ENCODE data around the gene ZFR2.

DNA sequence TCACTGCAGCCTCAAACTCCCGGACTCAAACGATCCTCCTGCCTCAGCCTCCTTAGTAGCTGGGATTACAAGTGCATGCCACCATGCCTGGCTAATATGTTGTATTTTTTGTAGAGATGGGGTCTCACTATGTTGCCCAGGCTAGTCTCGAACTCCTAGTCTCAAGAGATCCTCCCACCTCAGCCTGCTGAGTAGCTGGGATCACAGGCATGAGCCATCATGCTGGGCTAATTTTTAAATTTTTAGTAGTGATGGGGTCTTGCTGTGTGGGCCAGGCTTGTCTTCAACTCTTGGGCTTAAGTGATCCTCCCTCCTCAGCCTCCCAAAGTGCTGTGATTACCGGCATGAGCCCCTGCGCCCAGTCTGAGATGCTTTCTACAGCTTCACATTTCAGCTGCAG lies 26.9 kb upstream of the ZFR2 start:
- TF ChIP-seq GLIS3 (CRISPR knock-in tag; IDR thresholded peaks at IDR 0.05): no peak
- TF ChIP-seq RARB (CRISPR knock-in tag; IDR thresholded peaks at IDR 0.05): no peak
- no peak for TF ChIP-seq ZC3H10 (CRISPR knock-in tag; IDR thresholded peaks at IDR 0.05)
- no peak for TF ChIP-seq SNAI2 (CRISPR knock-in tag; IDR thresholded peaks at IDR 0.05)
- TF ChIP-seq ZNF8 (CRISPR knock-in tag; IDR thresholded peaks at IDR 0.05): no peak
- TF ChIP-seq BACH2 (CRISPR knock-in tag; IDR thresholded peaks at IDR 0.05; ENCODE audit: borderline replicate concordance): no peak
- no peak for TF ChIP-seq ISL1 (CRISPR knock-in tag; IDR thresholded peaks at IDR 0.05)
- TF ChIP-seq, protein P1, sequence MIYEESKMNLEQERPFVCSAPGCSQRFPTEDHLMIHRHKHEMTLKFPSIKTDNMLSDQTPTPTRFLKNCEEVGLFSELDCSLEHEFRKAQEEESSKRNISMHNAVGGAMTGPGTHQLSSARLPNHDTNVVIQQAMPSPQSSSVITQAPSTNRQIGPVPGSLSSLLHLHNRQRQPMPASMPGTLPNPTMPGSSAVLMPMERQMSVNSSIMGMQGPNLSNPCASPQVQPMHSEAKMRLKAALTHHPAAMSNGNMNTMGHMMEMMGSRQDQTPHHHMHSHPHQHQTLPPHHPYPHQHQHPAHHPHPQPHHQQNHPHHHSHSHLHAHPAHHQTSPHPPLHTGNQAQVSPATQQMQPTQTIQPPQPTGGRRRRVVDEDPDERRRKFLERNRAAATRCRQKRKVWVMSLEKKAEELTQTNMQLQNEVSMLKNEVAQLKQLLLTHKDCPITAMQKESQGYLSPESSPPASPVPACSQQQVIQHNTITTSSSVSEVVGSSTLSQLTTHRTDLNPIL (CRISPR knock-in tag; IDR thresholded peaks at IDR 0.05; ENCODE audit: low read depth): no peak
- TF ChIP-seq TOX (CRISPR knock-in tag; IDR thresholded peaks at IDR 0.05; ENCODE audit: borderline replicate concordance): no peak
- no peak for TF ChIP-seq PPARA (CRISPR knock-in tag; IDR thresholded peaks at IDR 0.05; ENCODE audit: borderline replicate concordance)
- no peak for TF ChIP-seq ZFP30 (CRISPR knock-in tag; IDR thresholded peaks at IDR 0.05)
- TF ChIP-seq ARNTL (CRISPR knock-in tag; IDR thresholded peaks at IDR 0.05; ENCODE audit: borderline replicate concordance, low read depth): no peak
- TF ChIP-seq, protein P2, sequence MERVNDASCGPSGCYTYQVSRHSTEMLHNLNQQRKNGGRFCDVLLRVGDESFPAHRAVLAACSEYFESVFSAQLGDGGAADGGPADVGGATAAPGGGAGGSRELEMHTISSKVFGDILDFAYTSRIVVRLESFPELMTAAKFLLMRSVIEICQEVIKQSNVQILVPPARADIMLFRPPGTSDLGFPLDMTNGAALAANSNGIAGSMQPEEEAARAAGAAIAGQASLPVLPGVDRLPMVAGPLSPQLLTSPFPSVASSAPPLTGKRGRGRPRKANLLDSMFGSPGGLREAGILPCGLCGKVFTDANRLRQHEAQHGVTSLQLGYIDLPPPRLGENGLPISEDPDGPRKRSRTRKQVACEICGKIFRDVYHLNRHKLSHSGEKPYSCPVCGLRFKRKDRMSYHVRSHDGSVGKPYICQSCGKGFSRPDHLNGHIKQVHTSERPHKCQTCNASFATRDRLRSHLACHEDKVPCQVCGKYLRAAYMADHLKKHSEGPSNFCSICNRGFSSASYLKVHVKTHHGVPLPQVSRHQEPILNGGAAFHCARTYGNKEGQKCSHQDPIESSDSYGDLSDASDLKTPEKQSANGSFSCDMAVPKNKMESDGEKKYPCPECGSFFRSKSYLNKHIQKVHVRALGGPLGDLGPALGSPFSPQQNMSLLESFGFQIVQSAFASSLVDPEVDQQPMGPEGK (CRISPR knock-in tag; IDR thresholded peaks at IDR 0.05; ENCODE audit: borderline replicate concordance): no peak

Measured in SK-N-SH treated with all-trans-retinoic acid at 6 μM for 48 hours (cell line).